HG03135 (cell line): ENCODE results near the gene CA10.

ENCODE experiments used
- ATAC-seq: cut with Tn5 transposase; IDR thresholded peaks from one replicate; pipeline ENCODE4 v1.9.1; 2021; ENCODE audit warnings: mild to moderate bottlenecking, moderate library complexity; ENCODE audit not compliant: unreplicated experiment

CA10 gene

DNA sequence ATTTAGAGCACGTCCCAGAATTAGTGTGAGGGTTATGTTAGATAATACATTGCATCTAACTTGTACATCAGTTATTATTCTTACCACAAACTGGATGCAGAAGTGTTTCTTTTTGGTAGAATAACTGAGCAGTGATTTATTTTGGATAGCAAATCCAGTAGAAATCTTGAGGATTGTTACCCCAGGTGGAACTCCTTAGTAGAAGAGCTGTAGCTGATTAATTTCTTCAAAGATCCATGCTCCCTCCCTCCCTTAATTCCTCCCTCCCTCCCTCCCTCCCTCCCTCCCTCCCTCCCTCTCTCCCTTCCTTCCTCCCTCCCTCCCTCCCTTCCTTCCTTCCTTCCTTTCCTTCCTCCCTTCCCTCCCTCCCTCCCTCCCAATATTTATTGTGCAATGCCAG lies 337.7 kb downstream of the CA10 start:
- no peak for ATAC-seq

DNA sequence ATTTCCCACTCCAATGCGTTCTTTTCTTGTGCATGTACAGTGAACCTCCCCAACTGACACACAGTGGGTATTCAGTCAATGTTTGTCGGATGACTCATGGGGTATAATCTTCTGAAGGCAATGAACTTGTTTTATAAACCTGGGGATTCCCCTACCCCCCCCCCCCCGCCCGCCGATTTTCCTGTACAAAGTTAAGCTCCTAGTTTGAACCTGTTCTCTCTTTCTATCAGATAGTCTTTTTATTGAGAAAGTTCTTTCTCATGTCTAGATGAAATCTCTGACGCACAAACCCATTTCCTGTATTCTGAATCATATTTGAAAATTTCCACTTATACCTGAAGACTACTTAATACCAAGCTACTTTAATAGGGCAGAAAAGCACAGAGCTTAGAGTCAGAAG lies 338.3 kb downstream of the CA10 start:
- no peak for ATAC-seq

DNA sequence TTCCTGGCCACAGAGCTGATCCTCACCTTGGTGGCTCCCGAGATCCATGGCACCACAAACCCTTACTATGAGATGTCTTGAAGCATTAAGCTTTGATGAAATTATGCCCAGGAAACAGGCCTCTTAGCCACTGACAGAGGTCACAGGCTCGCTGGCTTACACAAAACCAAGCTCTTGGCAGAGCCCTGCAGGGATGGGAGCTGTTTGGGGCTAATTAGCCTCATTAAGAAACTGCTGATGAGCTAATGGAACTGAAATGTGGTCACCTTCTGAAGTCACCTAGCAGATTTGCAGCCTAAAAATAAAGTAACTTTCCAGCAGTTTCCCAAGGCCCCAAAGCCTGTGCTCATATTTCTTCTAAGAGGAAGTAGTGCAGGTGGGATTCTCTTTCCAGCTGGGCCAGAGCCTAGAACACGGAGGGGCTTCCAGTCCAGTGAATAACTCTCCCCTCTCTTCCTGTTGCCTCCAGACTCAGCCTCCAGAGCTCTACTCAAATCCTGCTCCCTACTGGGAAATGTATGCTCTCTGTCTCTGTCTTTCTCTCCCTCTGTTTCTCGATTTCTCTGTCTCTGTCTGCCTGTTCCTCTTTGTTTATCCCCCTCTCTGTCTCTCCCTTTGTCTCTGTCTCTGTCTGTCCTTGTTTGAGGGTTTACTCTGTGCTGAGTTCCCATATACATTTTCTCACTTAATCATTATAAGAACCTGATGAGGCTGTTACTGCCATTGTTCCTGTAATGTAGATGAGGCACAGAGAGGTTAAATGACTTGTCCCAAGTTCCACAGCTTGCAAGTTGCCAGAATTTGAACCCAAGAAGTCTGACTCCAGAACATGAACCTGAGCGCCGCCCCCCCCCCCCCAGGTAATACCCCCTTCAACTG lies 338.9 kb downstream of the CA10 start:
- no peak for ATAC-seq

DNA sequence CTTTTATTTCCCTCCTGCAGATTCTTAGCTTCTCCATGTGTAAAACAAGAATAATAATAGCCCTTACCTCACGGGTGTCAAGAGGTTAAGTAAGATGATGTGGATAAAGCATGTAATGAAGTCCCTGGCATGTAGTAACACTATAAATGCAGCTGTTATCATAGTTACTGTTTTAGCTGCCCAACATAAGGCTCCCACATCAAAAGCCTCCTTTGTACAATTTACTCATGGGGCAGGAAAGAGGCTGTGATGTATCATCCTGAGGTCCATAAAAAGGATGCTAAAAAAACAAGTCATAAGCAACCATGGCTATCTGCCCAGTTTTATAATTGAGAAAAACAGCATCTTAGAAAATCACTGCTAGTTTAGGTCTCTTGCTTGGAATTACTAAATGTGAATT lies 339.7 kb downstream of the CA10 start:
- no peak for ATAC-seq

DNA sequence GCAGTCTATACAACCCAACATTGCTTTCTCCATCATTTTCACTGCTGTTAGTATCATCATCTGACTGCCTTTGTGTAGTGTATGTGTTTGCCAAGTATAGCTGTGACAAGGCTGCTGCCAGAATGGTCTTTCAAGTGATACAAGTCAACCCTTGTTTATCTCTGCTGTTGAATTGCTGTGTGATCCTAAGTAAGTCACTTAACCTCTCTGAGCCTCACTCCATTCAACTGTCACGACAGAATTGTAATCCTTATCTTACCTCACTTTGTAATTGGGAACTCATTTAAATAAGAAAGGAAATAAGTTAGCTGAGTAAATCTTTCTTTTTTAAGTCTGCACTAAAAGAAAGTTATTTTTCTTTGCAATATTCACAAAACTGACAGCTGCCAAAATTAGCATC lies 340.6 kb downstream of the CA10 start:
- no peak for ATAC-seq

DNA sequence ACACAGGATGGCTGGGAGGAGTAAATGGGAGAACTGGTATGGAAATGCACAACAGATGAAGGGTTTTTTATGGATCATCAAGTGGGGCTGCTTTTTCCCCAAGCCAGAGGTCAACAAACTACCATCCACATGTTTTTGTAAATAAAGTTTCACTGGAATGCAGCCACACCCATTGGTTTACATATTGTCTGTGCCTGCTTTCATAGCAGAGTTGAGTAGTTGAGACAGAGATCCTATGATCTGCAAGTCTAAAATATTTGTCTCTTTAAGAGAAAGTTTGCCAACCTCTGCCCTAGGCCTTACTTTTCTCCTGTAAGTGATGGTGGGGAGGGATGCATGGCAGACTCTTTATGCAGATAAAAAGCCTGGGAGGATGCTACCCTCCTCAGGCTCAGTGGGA lies 341.4 kb downstream of the CA10 start:
- no peak for ATAC-seq

DNA sequence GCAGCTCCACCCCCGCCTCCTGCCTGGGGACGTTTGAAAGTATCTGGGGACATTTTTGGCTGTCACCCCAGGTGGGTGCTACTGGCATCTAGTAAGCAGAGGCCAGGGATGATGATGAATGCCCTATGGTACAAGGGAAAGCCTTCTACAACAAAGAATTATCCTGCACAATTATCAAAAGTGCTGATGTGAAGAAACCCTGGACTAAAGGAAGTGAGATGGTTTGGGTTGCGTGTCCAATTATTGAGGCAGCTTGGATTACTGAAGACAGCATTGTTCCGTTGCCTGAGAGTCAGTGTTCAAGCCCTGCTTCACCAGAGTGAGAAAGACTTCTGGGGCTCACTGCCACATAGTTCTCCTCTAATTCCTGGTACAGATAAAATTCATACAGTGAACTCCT lies 343.4 kb downstream of the CA10 start:
- no peak for ATAC-seq

DNA sequence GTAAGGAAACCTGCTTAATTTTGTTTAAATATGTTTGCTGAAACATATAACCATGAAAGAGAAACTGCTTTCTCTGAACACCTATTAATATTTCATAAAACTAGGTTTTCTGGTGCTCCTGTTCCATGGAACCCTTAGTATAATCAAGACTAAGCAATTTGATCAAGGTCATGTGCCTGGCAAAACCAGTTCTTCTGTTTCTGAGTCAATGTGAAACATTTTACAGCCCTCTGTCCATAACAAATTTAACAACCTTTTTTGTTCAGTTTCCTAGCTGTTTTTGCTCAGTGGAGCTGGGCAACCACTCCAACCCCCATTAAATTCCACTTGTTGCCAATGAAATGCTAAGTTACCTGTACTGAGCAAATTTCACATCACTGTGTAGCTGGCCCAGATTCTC lies 344.0 kb downstream of the CA10 start:
- no peak for ATAC-seq

DNA sequence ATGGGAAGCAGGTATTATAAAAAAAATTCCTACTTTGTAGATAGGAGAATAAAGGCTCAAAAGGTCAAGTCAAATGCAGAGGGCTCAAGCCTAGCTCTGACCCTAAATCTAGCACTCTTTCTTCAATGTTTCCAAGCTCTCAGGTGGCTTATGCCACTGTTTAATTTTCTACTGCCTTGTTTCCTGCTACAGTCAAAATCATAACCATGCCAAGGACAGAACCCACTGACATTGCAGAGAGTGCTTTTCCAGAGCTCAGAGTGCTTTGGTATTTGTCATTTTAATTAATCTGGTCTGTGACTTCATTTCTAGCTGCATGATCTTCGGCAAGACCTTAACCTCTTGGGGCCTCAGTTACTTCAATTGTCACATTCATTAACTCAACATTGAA lies 344.7 kb downstream of the CA10 start:
- ATAC-seq, result no peak

DNA sequence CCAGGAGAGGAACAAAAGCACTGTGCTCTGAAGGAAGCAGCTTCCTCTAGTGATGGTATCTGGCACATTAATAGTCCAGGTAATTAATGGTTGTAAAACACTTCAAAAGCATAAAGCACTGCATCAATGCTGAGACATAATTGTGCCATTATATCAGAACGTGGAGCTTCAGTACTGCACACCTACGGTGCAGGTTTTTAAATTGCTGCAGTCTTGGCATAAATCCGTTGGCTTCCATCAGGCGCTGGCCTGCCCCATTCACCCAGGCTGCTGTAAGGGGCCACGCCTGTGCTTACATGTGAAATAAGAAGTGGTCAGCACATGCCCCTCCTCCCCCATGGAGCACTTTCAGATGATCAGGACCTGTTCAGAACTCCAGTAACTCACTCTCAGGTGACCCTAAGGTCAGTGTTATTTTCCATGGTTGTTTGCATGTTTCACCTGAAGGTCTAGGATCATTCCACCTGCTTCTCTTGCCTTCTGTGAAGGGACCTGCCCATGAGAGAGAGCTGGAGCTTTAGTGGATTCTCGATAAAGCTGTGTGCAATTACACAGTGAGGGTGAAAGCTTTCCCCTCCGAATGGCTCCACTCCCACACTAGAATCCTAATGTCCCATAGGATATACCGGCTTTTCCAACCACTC lies 345.3 kb downstream of the CA10 start:
- ATAC-seq, result no peak

DNA sequence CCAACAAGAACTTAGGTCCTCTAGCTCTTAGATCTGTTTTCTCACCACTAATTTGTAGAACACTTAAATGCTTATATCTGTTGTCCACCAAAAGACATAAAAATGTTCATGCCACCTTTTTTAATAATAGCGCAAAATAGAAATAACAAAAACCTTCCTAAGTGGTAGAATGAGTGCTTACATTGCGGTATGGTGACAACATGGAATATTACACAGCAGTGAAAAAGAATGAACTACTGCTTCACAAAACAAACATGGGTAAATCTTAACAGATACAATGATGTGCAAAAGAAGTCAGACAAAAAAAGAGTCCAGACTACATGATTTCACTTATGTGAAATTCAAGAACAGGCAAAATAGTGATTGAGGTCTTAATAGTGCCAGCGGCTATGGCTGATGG lies 351.1 kb downstream of the CA10 start:
- no peak for ATAC-seq

DNA sequence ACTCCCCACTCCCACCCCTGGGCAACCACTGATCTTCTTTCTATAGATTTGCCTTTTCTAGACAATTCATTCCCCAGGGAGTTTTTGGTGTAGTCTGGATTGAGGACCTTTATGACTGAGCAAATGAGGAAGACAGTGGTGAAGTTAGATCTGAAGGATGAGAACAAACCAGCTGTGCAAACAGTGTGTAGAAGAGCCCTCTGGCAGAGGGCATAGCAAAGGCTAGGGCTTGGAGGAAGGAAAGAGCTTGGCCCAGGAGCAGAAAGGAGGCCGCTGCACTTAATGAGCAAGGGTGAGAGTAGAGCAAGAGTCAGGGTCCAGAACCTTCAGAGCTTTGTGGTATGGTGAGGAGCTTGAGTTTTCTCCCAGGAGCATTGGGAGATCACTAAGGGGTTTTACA lies 352.7 kb downstream of the CA10 start:
- no peak for ATAC-seq

DNA sequence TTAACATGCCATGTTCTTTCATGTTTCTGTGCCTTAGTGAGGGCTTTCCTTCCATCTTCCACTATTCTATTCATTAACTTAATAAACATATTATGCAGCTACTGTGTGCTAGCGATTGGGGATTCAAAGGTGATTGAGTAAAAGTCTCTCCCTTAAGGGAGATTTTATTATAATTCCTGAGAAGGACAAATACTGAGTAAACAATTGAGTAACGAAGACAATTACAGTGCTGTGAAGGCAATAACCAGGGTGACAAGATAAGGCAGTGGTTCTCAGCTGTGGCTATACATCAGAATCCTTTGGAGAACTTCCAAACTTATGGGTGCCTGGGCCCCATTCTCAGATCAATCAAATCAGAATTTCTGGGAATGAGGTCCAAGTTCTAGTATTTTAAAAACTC lies 353.3 kb downstream of the CA10 start:
- ATAC-seq, result no peak

DNA sequence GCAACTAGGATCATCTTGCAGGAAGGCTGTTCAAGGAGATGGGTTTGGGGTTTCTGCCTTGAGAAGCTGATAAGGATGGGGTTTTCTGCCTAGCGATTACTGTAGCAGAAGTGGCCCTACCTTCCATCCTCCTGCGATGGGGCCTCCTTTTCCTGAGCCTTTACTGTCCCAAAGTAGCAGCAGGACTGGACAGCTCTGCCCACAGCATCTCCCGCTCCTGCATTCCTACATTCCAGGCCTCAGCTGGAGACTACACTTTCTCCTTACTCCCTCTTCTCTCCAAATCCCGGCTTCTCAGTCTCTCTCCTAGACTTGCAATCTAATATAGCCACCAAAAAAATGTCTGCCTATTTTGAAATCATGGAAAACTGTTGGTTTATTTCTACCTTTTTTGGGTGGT lies 355.4 kb downstream of the CA10 start:
- ATAC-seq, result no peak

DNA sequence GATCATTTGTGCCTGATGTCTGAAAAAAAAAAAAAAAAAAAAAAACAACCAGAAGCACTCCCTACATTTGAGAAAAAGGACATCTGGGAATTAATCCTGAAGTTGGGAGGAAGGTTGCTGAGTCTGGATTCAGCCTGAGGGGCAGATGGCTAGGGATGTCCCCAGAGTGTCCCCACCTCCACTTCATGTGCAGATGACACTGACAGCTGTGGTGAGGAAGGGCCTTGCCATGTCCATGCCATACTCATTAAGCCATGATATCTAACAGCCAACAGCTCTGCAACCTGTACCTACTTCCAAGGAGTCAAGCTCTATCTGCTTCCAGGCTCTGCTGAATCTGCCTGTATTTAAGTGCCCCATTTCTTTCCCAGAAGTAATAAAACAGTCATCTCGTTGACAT lies 356.0 kb downstream of the CA10 start:
- no peak for ATAC-seq

DNA sequence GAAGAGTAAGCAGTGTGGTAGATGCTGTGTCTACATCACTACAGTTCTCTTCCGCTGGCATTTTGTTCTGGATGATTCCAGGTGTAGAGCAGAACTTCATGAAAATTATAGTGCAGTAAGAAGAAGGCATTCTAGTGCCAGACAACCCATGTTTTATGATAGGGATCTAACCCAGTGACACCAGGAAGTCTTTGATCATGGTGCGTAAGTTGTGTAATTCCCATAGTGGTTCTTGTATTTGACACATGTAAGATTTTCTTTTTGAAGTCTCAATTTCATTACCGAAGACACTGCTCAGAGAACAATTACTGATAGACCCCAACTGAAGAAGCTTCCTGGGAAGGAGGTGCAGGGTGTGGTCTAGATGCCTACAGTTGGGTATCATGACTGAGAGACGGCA lies 356.9 kb downstream of the CA10 start:
- ATAC-seq, result no peak

DNA sequence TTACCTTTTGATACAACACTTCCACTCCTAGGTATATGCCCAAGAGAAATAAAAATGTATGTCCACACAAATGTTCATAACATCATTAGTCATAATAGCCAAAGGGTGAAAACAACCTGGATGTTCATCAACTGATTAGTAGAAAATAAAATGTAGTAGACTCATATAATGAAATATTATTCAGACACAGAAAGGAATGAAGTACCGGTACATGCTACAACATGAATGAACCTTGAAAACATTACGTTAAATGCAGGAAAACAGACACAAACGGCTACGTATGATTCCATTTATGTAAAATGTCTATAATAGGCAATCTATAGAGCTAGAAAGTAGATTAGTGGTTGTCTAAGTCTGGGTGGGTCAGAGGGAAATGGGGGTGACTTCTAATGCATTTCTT lies 358.5 kb downstream of the CA10 start:
- ATAC-seq, result no peak

DNA sequence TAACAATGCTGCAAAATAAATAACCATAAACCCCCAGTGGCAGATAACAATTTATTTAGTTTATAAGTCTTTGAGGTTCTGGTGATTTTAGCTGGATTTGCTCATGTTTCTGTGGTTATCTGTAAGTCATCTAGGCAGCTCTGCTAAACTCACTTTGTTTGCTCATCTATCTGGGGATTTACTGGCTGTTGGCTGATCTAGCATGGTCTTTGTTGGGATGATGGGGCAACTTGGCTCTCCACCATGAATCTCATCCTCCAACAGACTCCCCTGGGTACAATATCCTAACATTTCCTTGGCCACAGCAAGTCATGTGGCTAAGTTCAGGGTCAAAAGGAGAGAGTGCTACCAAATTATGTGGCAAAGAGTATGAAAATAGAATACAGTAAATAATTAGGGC lies 359.3 kb downstream of the CA10 start:
- no peak for ATAC-seq

DNA sequence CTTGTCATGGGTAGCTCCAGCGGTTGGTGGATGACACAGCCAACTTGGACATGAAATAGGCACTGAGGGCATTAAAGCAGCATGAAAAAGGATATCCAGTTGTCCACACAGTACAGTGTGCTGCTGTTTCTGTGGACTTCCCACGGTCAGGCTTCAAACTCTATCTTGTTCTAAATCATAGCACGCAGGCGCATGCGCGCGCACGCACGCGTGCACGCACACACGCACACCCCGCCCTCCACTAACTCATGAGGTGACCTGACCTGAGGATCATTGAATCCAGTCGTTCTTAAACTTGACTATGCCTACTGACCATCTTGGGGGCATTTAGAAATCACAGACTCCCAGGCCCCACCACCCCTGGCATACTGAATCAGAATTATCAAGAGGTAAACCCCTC lies 361.4 kb downstream of the CA10 start:
- ATAC-seq, result no peak

DNA sequence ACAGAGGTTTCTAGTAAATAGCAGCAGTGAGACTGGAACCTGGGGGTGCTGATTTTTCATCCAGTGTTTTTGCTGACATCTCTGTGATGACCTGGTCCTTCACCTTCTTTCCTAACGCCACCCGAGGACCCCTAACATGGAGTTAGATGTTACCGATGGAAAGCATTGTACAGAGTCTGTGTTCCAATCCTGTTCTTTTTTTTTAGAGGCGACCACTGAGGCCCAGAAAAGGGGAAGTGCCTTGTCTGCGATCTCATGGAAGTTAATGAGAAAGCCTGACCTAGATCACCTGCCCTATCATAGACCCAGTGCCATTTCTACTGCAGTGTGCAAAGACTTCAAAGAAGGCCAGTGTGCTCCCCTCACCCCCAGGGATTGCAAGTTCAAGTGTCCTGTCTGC lies 362.5 kb downstream of the CA10 start:
- no peak for ATAC-seq

DNA sequence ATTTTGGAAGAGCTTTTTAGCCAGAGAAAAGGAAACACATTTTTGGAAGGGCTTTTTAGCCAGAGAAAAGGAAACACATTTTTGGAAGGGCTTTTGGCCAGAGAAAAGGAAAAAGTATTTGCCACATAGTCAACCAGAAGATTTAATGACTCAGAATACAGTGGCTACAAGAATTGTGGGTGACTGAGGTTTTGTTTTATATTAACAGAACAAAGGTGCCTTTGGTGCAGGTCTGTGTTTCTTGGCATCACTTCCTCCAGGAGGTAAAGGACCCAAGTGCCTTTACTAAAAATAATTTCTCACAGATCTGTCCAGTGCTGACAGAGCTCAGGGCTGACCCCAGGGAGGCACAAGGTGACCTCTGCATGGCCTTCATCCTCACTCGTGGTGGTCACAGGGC lies 363.1 kb downstream of the CA10 start:
- no peak for ATAC-seq

DNA sequence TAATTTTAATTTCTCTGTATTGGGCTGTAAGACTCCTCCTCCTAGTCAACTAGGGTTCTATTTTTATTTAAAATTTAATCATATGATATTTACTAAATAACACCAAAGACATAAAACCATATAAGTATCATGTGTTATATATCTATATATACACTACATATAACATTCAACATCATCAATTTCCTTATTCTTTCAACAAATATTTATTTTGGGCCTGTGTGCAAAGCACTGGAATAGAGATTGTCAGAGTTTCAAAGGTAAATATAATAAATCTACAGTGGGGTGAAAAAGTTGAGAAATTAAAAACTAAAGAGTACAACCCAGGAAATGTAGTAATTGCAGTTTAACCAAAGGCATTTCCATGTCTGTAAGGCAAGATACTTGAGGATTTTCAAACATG lies 364.0 kb downstream of the CA10 start:
- no peak for ATAC-seq

DNA sequence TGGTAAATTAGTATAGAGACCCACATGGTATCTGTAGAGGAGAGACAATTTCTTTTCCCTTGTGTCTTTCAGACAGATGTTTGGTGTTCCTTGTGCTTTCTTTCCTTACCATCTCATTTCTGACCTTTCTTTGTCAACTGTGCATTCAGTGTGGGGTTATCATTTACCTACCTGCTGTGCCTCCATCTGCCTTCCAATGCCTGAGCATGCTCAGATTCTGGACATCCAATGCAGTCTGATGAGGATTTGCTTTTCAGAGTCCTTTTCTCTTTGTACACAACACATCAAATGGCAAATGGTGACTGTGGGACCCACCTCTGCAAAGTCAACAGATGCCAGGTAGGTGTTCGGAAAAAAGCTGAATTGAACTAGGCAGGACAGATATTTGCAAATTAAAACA lies 364.8 kb downstream of the CA10 start:
- ATAC-seq, result no peak
